DOHH2 (cell line): ENCODE data around the gene ARHGAP33.

Source experiments
- H3F3A ChIP-seq: fragments of 200-600 bp; sonication (generic), shearing (Covaris generic); 2 replicates; pipeline ENCODE4 v1.6.0; 2016; ENCODE audit warnings: antibody characterized with exemption, mild to moderate bottlenecking; ENCODE audit not compliant: control insufficient read depth, insufficient read depth
- H3K27ac ChIP-seq: fragments of 200-600 bp; sonication (generic); 2 replicates; pipeline ENCODE4 v1.5.1; 2014; ENCODE audit warnings: low read depth, mild to moderate bottlenecking, low read length, moderate library complexity
- H3K27me3 ChIP-seq: fragments of 200-600 bp; sonication (generic); 2 replicates; pipeline ENCODE4 v1.6.1; 2014; ENCODE audit warnings: mild to moderate bottlenecking, low read length, mixed read lengths; ENCODE audit not compliant: control insufficient read depth
- H3K36me3 ChIP-seq: fragments of 200-600 bp; sonication (generic); 2 replicates; pipeline ENCODE4 v1.6.1; 2014; ENCODE audit warnings: mild to moderate bottlenecking, low read length, moderate library complexity, mixed read lengths; ENCODE audit not compliant: control insufficient read depth
- H3K4me1 ChIP-seq: fragments of 200-600 bp; sonication (generic); 2 replicates; pipeline ENCODE4 v1.6.1; 2014; ENCODE audit warnings: mild to moderate bottlenecking, low read length, mixed read lengths; ENCODE audit not compliant: control insufficient read depth
- H3K4me2 ChIP-seq: fragments of 200-600 bp; sonication (generic); 2 replicates; pipeline ENCODE4 v1.6.0; 2014; ENCODE audit warnings: mild to moderate bottlenecking, low read length, moderate library complexity
- H3K4me3 ChIP-seq: fragments of 200-600 bp; sonication (generic); 2 replicates; pipeline ENCODE4 v1.5.1; 2014; ENCODE audit warnings: mild to moderate bottlenecking, low read length, mixed read lengths
- H3K79me2 ChIP-seq: fragments of 200-600 bp; sonication (generic); 2 replicates; pipeline ENCODE4 v1.6.1; 2014; ENCODE audit warnings: mild to moderate bottlenecking, low read length, mixed read lengths; ENCODE audit not compliant: control insufficient read depth
- H3K9me2 ChIP-seq: fragments of 200-600 bp; sonication (generic); replicated peaks from 2 replicates; pipeline ENCODE4 v1.6.1; 2014; ENCODE audit warnings: mild to moderate bottlenecking, low read length, mixed read lengths; ENCODE audit not compliant: control insufficient read depth
- H3K9me3 ChIP-seq: fragments of 200-600 bp; sonication (generic); 2 replicates; pipeline ENCODE4 v1.6.1; 2014; ENCODE audit warnings: antibody characterized with exemption, low read length, mixed read lengths; ENCODE audit not compliant: control insufficient read depth, insufficient read depth
- H4K20me1 ChIP-seq: fragments of 200-600 bp; sonication (generic); 2 replicates; pipeline ENCODE4 v1.6.0; 2014; ENCODE audit warnings: low read depth, mild to moderate bottlenecking, antibody characterized with exemption, low read length, moderate library complexity; ENCODE audit not compliant: control insufficient read depth, insufficient read depth
- EZH2phosphoT487 ChIP-seq: fragments of 200-600 bp; sonication (generic); IDR thresholded peaks from 2 replicates; pipeline ENCODE4 v1.6.1; 2017; ENCODE audit warnings: borderline replicate concordance, mild to moderate bottlenecking, antibody characterized with exemption, low read length, moderate library complexity, mixed read lengths
- TF ChIP-seq, protein P1 (sequence below): fragments of 200-600 bp; sonication (generic); IDR thresholded peaks from one replicate; pipeline ENCODE4 v1.5.1; 2014; ENCODE audit warnings: antibody characterized with exemption, mild to moderate bottlenecking, low read depth, low read length; ENCODE audit not compliant: poor library complexity, severe bottlenecking

Gene ARHGAP33

DNA sequence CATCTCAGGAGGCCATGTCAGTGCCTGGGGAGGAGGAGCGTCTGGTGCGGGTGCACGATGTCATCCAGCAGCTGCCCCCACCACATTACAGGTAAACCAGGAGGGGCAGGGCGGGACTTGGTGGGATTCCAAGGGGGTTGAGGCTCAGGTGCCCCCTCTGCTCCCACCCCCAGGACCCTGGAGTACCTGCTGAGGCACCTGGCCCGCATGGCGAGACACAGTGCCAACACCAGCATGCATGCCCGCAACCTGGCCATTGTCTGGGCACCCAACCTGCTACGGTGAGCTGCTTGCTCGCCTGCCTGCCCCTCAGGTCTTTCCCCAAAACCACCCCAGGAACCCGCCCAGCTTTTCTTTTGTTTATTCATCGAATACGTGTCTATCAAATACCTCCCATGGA is 7.2 kb downstream of the ARHGAP33 start:
- H3K9me2 ChIP-seq, result no peaks in the 10 kb centered on the region
- no peaks in the 10 kb centered on the region for H3K79me2 ChIP-seq
- no peaks in the 10 kb centered on the region for H3K9me3 ChIP-seq
- no peak overlapping the region for H3K4me2 ChIP-seq
- no peak overlapping the region for H3K27ac ChIP-seq
- no peaks in the 10 kb centered on the region for H3F3A ChIP-seq
- no peaks in the 10 kb centered on the region for H3K27me3 ChIP-seq
- H4K20me1 ChIP-seq, result no peaks in the 10 kb centered on the region
- H3K36me3 ChIP-seq, result no peaks in the 10 kb centered on the region
- no peaks in the 10 kb centered on the region for H3K4me1 ChIP-seq
- TF ChIP-seq EZH2phosphoT487, result no peak
- no peak overlapping the region for H3K4me3 ChIP-seq

DNA sequence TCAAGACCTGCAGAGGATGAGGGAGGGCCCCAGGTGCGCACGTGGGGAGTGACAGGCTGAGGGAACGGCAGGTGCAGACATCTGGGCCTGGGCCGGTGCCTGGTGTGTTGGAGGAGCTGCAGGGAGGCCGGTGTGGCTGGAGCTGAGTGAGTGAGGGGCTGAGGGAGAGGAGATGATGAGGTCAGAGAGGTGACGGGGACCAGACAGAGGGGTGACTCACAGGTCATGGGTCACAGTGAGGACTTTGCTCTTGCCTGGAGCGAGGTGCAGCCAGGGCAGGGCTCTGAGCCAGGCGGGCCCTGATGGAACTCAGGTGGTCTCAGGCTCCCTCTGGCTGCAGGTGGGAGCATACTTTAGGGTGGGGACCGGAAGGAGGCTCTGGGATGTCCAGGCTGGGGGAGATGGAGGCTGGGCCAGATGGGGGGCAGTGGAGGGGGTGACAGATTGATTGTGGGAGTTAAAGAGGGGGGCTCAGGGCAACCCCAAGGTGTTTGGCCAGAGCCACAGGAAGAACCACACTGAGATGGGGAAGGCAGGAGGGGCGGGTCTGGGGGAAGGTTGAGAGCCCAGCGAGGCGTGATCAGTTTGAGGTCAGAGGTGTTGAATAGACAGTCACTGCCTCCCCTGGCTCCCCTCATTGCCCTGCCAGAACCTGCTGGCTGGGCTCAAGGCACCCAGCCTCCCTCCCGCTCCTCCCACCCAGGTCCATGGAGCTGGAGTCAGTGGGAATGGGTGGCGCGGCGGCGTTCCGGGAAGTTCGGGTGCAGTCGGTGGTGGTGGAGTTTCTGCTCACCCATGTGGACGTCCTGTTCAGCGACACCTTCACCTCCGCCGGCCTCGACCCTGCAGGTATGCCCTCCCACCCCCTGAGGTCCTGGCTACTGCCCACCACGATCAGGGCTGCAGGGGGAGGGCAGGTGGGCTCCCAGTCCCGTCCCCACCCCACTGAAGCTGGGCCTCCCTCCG is 8.4 kb downstream of the ARHGAP33 start:
- H3K4me2 ChIP-seq, result no peak overlapping the region

DNA sequence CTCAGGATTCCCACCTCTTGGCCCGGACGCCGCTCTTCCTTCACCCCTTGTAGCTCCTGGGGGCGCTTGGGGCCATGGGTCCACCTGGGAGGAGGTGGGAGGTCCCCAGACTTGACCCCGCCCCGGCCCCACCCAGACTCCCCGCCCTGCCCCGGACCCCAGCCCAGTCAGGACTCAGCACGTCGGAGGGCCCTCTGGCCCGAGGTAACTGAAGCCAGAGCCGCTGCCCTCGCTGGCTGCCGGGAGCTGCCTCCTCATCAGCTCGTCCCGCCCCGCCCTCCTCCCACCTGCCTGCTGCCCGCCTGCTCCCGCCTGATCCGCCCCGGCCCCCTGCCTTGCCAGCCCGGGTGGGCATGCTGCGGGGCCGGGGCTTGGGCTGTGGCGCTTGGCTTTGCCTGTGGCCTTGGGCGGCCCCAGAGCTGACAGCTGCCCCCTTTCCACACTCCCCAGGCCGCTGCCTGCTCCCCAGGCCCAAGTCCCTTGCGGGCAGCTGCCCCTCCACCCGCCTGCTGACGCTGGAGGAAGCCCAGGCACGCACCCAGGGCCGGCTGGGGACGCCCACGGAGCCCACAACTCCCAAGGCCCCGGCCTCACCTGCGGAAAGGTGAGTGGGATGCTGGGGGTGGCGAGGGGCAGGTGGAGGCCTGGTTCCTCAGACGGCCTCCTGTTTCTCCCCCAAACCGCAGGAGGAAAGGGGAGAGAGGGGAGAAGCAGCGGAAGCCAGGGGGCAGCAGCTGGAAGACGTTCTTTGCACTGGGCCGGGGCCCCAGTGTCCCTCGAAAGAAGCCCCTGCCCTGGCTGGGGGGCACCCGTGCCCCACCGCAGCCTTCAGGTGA is 9.4 kb downstream of the ARHGAP33 start:
- H3F3A ChIP-seq, result no peaks in the 10 kb centered on the region
- H3K27me3 ChIP-seq, result no peaks in the 10 kb centered on the region
- no peaks in the 10 kb centered on the region for H3K79me2 ChIP-seq
- no peaks in the 10 kb centered on the region for H4K20me1 ChIP-seq
- no peaks in the 10 kb centered on the region for H3K9me2 ChIP-seq
- H3K4me2 ChIP-seq, result no peak overlapping the region
- H3K4me3 ChIP-seq, result no peak overlapping the region
- no peak overlapping the region for H3K27ac ChIP-seq
- H3K9me3 ChIP-seq, result no peaks in the 10 kb centered on the region
- no peaks in the 10 kb centered on the region for H3K36me3 ChIP-seq
- H3K4me1 ChIP-seq, result no peaks in the 10 kb centered on the region
- TF ChIP-seq, protein P1, sequence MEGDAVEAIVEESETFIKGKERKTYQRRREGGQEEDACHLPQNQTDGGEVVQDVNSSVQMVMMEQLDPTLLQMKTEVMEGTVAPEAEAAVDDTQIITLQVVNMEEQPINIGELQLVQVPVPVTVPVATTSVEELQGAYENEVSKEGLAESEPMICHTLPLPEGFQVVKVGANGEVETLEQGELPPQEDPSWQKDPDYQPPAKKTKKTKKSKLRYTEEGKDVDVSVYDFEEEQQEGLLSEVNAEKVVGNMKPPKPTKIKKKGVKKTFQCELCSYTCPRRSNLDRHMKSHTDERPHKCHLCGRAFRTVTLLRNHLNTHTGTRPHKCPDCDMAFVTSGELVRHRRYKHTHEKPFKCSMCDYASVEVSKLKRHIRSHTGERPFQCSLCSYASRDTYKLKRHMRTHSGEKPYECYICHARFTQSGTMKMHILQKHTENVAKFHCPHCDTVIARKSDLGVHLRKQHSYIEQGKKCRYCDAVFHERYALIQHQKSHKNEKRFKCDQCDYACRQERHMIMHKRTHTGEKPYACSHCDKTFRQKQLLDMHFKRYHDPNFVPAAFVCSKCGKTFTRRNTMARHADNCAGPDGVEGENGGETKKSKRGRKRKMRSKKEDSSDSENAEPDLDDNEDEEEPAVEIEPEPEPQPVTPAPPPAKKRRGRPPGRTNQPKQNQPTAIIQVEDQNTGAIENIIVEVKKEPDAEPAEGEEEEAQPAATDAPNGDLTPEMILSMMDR, result no peak
- TF ChIP-seq EZH2phosphoT487, result no peak

More for the DNA sequence above, 8.4 kb downstream of the ARHGAP33 start:
- Histone ChIP-seq H3K27ac (no peak overlapping the region), H3K27me3 (no peaks in the 10 kb centered on the region), H3K9me3 (no peaks in the 10 kb centered on the region), H3K4me3 (no peak overlapping the region), H3K9me2 (no peaks in the 10 kb centered on the region), H3K79me2 (no peaks in the 10 kb centered on the region), H3F3A (no peaks in the 10 kb centered on the region), H3K36me3 (no peaks in the 10 kb centered on the region), H3K4me1 (no peaks in the 10 kb centered on the region), H4K20me1 (no peaks in the 10 kb centered on the region)
- no peak for TF ChIP-seq EZH2phosphoT487
- TF ChIP-seq, protein P1, result no peak
